ENCODE results near the gene KLK10.

KLK10 gene, protein sequence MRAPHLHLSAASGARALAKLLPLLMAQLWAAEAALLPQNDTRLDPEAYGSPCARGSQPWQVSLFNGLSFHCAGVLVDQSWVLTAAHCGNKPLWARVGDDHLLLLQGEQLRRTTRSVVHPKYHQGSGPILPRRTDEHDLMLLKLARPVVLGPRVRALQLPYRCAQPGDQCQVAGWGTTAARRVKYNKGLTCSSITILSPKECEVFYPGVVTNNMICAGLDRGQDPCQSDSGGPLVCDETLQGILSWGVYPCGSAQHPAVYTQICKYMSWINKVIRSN

DNA sequence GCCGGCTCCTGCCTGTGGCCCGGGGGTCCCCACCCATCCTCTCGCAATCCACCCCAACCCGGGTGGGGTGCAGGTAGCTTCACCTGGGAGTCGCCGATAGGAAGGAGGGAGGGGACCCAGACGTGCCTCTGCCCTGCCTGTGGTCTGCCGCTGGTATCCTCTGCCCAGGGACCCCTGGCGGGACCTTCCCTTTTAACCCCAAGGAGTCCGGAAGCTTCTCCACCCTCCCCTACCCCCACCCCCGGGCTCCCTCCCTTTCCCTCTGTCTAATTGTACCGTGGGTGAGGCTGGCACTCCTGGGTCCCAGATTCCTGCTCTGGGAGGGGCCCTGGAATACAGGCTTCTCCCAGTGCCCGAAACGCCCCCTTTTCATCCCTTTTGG is at the start of gene KLK10:
KLK10 (minus strand) TSS at position 166 of the 382 bp plus-strand sequence. CDS start 579 bp downstream, outside the sequence.
- DNase-seq: no peak

DNA sequence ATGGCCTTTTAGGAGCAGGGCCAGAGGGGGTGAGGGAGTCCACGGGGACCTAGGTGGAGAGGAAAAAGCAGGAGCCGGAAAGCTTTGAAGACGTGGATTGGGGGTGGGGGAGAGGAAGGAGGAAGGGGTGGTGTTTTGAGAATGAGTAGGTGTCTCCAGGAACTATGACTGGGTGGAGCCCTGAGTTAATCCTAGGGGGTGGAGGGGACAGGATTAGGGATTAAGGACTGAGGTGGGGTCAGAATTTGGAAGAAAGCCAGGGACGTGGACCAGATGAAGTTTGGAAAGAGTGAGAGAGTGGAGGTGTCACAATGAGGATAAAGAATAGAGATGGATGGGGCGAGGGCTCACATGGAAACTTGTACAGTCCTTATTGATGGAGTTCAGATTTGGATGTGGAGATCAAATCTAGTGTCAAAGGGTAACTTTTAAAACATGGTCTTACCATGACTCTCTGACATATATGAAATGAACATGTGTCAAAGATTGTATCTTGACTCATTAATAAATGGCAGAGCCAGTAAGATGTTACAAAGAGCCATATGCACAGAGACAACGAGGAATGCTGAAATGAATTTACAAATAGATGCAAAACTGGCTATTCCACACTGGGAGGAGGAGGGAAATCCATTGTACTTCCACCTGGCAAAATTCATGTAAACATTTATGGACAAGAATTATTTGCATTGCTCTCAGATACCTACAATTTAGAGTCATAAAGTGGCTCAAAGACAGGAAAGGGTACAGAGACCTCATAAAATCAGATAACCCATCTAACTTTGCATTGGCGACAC is 47.1 kb upstream of the KLK10 start:
- DNase-seq: no peak

DNA sequence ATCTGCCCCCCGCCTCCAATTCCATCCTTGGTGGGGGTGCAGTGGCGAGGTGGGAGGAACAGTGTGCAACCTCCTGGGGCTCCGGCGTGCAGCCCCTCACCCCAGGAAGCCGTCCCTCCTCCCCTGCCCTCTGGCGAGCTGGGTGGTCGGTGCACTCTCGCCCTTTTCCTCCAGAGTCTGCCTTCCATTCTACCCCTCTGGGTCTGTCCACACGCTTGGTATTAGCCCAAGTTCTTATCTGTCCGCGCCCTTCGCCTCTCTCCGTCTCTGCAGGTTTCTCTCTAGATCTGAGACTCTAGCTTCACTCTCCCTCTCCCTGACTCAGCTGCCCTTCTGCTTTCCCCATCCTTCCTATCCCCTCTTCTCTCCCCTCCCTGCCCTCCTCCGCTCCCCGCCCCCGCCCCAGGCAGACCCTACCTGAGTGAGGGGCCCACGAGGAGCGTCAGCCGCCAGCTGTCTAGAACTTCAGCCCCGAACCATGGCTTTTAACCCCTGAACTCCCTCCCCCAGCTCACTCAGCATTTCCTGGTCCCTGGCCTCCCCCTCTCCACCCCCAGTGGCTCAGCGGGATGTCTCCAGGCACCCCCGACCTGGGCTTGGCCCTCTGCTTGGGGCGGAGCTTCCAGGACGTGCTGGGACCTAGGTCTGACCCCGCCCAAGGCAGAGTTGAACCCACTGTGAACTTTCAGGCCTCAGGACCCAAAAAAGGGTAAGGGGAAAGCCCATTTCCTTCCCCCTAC is 45.9 kb upstream of the KLK10 start:
- no peak for DNase-seq

DNA sequence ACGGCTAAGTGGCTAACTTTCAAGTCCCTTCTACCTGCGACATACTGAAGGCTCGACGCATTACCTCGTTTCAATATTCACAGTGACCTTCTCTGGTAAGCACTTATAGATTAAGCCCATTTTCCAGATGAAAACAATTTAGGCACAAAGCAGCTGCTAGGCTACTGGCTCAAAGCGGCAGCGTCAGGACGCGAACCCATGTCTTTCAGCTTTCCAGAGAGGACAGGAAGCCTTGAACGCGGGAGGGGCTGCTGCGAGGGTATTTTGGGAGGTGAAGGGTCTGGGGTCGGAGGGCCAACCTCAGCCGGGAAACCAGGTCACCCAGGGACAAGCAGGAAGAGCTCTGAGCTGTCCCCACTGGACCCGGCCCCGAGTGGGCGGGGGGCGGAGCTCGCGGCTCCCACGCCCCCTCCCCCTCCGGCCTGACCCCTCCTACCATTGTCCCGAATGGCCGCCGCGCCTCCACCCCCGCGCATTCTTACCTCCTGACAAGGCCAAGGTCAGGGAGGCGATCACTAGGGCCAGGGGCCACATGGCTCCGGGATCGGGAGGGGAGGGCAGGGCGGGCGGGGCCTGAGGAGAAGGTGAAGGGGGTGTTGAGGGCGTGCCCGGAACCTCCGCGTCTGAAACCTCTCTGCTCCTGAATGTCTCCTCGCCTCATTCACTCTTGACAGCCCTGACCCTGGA is 45.2 kb upstream of the KLK10 start, which contains the start of gene KLK13:
KLK13 (minus strand) TSS at position 559 of the 687 bp plus-strand sequence; CDS start at position 534, 25 bp downstream.
- no peak for DNase-seq

DNA sequence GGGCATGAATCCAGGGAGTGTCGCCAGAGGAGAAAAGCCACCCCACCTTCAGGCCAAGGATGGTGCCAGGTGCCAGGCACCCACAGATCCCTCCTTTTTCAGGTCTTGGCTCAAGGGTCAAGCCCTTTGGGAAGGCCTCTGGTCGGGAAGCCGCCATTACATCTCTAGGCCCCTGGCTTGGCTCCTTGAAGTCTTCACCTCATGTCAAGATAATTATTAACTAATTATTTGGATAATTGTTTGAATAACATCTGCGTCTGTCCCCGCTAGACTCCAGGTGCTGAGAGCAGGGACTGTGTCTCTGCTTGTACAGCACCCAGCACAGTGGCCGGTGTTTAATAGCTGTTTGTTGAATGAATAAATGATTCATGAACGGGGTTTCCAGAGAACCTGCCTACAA is 44.2 kb upstream of the KLK10 start:
- DNase-seq: no peak

DNA sequence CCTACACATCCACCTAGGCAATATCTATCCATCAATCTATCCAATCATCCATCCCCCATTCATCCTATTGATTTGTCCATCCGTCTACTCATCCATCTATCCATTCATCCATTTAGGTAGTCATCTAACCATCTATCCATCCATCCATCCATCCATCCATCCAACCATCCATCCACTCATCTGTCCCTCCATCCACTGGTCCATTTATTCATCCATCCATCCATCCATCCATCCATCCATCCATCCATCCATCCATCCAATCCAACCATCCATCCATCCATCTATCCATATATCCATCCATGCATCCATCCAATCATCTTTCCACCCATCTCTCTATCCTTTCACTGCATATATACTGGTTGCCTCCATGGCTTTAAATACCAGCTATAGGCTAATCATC is 41.5 kb upstream of the KLK10 start:
- DNase-seq: no peak

DNA sequence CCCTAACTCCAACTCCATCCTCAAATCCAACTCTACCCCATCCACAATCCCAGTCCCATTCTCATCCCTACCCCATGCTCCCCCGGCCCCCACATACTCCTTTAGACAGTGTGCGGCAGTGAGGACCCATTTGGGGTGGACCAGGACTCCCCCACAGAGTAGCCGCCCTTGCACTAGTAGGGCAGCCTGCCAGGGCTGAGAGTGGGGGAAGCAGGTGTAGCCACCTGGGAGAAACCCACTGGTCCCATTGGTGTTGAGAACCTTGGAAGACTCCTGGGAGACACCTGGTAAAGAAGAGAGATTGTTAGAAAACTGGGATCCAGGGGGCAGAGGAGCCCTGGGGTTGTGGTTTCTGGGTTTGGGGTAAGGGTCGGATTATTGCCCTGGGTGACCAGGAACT is 40.8 kb upstream of the KLK10 start:
- no peak for DNase-seq

DNA sequence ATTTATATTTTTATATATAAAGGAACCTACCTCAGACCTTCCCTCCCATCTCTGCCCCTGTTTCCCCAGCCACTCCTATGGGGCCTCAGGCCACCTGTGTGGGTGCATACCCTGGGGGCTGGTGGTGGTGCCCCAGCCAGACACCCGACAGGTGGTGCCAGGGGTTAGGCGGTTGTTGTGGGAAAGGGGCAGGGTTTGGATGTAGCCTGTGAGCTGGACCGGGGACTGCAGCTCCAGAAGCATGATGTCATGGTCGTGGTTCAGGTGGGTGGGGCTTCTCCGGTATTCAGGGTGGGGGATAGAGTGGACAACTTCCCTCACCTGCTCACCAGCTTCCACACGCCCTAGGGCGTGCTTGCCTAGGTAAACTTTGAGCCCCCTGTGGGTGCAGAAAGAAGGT is 40.2 kb upstream of the KLK10 start:
- no peak for DNase-seq

DNA sequence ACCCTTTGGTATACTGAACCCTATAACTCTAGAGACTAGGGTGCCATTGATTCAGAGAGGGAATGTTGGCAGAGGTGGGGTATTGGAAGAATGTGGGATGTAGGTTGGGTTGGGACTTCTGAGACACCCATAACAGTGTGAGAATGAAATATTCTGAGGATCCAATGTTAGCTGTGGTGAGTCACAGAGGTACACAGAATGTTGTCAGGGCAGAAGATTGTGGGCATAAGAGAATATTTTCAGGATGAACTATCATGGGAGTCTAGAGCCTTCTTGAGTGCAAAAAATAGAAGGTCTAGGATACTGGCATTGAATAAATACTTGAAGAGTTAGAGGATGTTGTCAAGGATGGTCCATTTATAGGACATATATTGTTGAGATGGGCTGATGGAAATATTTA is 36.4 kb upstream of the KLK10 start:
- DNase-seq: no peak

DNA sequence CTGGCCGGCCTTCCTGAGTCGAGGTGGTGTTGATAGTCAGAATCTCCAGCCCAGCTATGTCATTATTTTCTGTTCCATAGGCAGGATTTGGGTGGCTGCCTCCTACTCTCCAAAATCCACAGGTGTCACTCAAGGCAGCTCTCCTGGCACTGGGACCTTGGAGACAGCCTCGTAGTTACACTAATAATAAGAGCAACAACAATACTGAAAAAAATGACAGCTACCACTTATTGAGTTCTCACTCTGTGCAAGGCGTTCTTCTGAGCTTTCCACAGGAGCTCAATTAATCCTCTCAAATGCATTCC is 27.5 kb upstream of the KLK10 start:
- DNase-seq: no peak

DNA sequence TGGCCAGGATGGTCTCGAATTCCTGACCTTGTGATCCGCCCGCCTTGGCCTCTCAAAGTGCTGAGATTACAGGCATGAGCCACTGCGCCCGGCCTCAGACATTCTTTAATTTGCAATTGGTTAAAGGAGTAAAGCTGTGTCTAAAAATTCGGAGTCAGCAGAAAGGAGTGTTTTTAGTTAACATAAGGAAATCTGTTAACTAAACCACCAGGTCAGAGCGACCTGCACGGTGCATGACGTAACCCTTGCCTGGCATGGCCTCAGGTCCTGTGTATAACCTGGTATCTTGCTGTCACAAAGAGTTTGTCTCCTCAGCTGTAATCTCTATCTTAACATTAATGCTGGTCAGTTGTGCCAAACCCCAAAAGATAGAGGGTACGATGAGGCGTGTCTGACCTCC is 24.8 kb upstream of the KLK10 start:
- no peak for DNase-seq

DNA sequence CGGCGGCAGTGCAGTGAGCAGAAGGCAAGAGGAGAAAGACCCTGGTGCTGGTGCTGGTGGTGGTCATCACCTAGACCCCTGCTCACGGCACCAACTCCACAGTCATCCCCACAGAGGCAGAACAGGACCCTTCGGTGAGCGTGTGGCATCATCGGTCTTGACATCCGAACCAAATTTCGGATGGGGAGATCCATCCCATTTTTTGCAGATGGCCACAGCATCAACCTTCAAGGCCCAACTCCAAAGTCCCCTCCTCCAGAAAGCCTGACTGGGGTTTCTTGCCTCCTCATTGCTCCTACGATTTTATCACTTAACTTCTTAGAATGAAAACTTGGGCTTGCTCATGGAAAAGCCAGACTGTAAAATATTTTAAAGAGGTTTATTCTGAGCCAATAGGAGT is 24.0 kb upstream of the KLK10 start:
- DNase-seq: no peak

DNA sequence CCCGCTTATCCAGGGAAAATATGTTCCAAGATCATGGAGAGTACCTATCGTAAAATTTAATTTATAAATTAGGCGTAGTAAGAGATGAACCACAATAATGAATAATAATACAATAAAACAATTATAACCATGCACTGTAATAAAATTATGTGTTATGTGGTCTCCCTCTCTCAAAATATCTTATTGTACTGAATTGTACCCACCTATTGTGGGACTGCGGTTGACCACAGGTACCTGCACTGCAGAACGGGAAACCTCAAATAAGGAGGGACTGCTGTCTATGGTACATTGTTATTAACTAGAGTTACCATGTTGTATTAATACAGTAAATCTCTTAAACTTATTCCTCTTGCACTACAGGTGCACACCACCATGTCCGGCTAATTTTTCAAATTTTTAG is 20.6 kb upstream of the KLK10 start:
- no peak for DNase-seq

DNA sequence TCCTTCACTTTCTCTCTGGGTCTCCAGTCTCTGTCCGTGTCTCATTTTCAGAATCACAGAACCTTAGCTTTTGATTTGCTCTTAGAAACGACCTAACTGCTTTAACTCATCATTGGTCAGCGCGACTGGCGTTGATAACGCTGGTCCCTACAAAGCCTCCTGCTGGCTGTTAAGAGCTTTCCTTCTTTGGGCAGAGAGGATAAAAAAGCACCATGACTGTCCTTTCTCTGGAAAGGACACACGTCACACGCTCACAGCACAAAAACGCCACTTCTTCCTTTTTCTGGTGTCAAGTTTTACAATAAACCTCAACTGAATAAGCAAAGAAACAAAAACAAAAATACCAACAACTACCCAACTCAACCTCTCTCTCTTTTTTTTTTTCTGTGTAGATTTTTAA is 17.0 kb upstream of the KLK10 start:
- DNase-seq: no peak

DNA sequence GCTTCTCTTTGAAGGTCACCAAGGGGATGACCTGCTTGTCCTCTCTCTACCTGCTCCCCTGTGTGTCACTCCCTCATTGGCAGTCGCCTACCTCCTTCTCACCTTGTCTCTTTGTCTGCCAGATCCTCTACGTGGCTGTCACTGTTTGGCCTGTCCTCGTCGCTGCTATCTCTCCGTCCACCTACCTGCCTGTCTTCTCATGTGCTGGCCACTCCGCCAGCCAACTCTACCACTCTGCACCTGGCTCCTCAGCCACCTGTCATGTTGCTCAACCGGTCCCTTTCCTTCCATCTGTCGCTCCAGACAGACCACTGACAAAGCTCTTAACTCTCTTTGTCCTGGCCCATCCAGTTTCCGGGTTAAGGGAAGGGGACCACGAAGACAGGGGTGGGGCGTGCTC is 15.2 kb upstream of the KLK10 start, which contains the start of gene KLK12:
KLK12 (minus strand) TSS at position 299 of the 400 bp plus-strand sequence. CDS start 381 bp downstream, outside the sequence.
- no peak for DNase-seq

DNA sequence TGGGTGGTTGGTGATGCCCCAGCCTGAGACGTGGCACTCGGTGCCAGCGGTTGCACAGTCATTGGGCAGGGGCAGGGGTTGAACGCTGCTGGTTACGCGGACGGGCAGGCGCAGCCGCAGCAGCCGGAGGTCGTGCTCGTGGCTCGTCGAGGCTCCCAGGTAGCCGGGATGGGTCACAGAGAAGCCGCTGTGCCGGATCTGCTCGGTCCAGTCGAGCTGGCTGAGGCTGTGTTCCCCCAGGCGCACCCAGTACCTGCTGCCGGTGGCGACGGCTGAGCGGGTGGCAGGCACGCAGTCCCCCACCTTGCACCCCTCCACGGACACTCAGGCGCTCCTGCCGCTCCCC is 12.3 kb upstream of the KLK10 start:
- no peak for DNase-seq

DNA sequence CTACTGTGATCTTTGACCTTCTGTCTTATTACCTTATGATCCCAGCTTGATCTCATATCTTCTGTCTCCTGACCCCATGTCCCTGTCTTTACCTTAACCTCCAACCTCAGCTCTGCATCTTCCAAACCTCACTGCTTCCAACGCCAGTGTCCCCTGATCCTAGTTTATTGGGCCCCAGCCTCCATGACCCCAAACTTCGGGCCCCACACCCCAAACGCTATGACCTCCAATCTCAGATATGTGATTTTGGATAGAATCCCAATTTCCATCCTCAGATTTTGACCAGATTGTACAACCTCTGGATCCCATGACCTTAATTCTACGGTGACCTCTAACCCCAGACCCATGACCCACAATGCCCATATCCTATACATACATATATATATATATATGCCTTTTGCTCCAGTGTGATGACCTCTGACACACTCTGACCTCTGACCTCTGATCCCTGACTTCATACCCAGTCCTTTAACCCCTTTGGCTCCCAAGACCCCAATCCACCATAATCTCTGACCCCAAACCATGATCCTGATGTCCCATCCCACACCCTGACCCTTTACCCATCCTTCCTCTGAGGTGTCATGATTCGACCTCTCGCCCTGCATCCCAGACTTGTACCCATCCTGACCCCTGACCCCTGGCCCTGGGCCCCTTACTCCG is 11.8 kb upstream of the KLK10 start:
- DNase-seq: no peak

DNA sequence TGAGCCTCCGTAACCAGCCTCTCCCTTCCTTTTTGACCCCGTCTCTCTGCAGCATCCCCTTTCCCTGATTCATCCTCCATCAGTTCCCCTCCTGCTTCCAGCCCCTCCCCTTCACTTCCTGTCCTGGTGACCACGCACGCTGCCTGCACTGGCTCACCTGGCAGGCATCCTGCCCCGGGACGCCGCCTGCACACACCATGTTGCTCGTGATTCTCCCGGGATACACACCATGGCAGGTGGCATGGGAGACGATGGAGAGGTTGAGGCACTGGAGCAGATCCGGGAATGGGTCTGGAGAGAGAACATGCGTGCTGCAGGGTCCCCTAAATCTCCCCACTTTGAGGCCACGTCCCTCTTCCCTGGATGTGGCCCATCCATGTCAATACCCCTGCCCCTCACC is 11.1 kb upstream of the KLK10 start:
- DNase-seq: no peak

DNA sequence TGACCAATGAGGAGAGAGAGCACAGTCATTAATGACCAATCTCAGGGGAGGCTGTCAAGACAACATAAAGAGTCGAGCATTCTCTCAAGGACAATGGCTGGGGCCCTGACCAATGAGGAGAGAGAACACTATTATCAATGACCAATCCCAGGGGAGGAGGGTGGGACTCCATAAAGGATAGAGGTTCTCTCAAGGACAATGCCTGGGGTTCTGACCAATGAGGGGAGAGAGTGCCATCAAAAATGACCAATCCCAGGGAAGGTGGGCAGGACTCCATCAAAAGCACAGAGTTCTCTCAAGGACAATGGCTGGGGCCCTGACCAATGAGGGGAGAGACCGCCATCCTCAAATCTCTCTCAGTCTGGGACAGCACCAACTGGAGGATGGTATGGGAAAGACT is 10.2 kb upstream of the KLK10 start:
- DNase-seq: no peak

DNA sequence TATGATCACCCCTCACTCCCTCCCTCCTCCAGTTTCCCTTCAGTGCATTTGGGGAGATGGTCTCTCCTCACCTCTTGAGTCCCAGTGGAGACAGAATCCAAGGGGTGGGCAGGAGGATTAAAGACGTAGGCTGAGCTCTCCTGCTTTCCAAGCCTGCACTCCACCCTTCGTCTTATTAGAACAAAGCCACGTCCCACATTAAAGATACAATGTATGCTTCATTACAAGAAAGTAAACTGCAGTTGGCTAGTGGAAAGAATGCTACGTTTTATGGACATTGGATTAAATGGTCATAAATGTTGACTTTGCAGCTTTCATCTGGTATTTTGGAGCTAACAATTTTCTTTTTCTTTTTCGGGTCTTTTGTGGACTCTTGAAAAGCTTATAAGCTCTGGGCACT is 8.4 kb upstream of the KLK10 start:
- no peak for DNase-seq

DNA sequence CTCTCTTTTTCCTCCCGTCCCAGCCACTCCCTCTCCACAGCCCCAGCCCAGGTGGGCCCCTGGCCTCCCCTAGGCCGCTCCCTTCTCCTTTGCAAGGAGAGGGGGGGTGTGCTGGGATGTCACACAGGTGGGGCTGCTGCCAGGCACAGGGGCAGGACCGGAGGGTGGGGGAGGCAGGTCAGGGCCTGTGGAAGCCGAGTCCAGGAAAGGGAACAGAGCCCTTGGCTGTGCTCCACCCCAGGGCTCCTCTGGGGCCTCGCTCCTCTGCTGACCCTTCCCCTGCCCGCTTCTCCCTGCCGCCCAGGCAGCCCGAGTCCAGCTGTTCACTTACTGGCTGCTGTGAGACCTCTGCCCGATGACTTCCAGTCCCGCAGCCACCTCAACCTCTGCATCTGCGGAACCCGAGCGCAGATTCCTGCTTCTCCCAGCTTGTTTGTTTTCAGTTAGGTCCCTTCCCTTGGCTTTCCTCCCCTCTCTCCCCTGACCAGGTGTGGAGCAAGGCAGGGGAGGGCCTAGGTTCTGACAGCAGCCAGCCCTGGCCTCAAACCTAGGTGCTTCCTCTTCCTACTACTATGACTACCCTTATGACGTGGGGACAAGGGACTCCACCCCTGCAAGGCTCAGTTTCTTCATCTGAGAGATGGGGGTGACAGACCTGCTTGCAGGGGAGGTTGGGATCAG is 7.8 kb upstream of the KLK10 start:
- no peak for DNase-seq

DNA sequence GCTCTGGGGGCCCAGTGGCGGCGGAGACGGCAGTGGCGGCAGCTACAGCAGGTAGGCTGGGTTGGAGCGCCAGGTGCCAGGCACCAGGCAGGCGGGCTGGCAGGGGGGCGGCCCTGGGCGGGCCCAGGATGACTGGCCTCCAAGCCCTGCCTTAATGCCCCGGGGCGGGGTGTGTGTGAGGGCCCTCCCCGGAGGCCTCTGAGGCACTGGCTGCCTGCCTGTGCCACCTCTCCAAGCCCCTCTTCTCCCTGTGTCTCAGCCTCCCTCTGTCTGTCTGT is 7.0 kb upstream of the KLK10 start, which contains the start of gene KLK11:
KLK11 (minus strand) TSS at position 63 of the 278 bp plus-strand sequence. CDS start 985 bp downstream, outside the sequence.
- DNase-seq: no peak

All from stimulated activated CD4-positive, alpha-beta T cell treated with anti-CD3 and anti-CD28 coated beads, Interleukin-12 subunit alpha, Interleukin-12 subunit beta, amount 100 ng/mL, for 4 hours (primary cell).